Right cardiac atrium (tissue), 5 donors: Measurements from ENCODE around the gene CNGB1. TPM values are rescaled to one million over a fixed set of nuclear protein-coding genes. Genes with fewer than 3 reads are reported as not detected.
"Not testable (repeated sequence)": the region's sequence is repeated elsewhere in the genome, so short reads cannot be mapped to it uniquely, and the experiment has no call there.

Source experiments
- ATAC-seq, 2 donors: fragments of 200-7000 bp; cut with Tn5 transposase; one replicate each; pipeline versions ENCODE4 v1.8.0 to v1.9.1; 2020; ENCODE audit warnings: moderate library complexity in 2 of 2, mild to moderate bottlenecking in 1 of 2
- DNase-seq, 3 donors: peaks; one replicate each; pipeline ENCODE4 v3.0.0-alpha.2; 2020
- H3K27ac ChIP-seq: one replicate; pipeline ENCODE4 v1.5.1; 2013; ENCODE audit warnings: mild to moderate bottlenecking, low read length, control low read depth, moderate library complexity
- H3K27me3 ChIP-seq: one replicate; pipeline ENCODE4 v1.6.1; 2013; ENCODE audit not compliant: control insufficient read depth, insufficient read depth
- H3K4me1 ChIP-seq: one replicate; pipeline ENCODE4 v1.6.1; 2013; ENCODE audit warnings: low read length; ENCODE audit not compliant: control insufficient read depth, insufficient read depth
- H3K4me3 ChIP-seq: one replicate; pipeline ENCODE4 v1.5.1; 2013; ENCODE audit warnings: low read length, control low read depth
- H3K9me3 ChIP-seq: one replicate; pipeline ENCODE4 v1.6.1; 2013; ENCODE audit warnings: low read length; ENCODE audit not compliant: control insufficient read depth
- WGBS: extraction: QIAGEN DNeasy Blood & Tissue Kit; methylation state at CpG from one replicate; pipeline ENCODE4 v1.1.7; 2013; 5-methylcytosine and 5-hydroxymethylcytosine counted together
- intact Hi-C, 4 donors: fragments of 100-400 bp; cut with DNase I; formaldehyde crosslinking; loops; one replicate each; pipeline versions ENCODE4 v1.11.0 to v1.14.0; 2022 to 2023
- polyA plus RNA-seq: library from polyadenylated mRNA; stranded (reverse); fragments of 200-250 nt; gene quantifications from one replicate; pipeline ENCODE4 v1.2.3, GENCODE V29; 2013
- total RNA-seq, 4 donors: library from RNA; stranded (reverse); fragmentation: NEBNext Ultra II Directional; extraction: Animal tissue kit (Norgen Biotek cat#: 25700); gene quantifications; one replicate each; pipeline ENCODE4 v1.2.1, GENCODE V29; 2021
- donor health status: healthy with polysubstance abuse.
- donor health status: DM: no; HTN: yes; CAD: no.
- donor health status: DM: no; HTN: no; CAD: no.
- donor health status: DM: no; HTN: yes; CAD: no; lungs with severe emphysema.
- donor health status: DM: yes; HTN: yes; CAD: no.

CNGB1 gene
- total and polyA plus RNA-seq, 5 donors = not detected

- no peaks in the 10 kb centered on the region for H3K4me1 ChIP-seq
- H3K9me3 ChIP-seq = no peaks in the 10 kb centered on the region
- no peaks in the 10 kb centered on the region for H3K27me3 ChIP-seq
- DNase-seq (no peak), ATAC-seq (no peak)
- WGBS = 65% methylated on average over 4 of the region's 4 CpGs
- intact Hi-C loops = no loop called here
- no peak overlapping the region for H3K4me3 ChIP-seq
- no peak overlapping the region for H3K27ac ChIP-seq
Measured at GRCh38 chr16:57883480-57883879, 87.4 kb downstream of the CNGB1 start.

- H3K4me3 ChIP-seq = no peak overlapping the region
- no peaks in the 10 kb centered on the region for H3K4me1 ChIP-seq
- intact Hi-C loops = no loop called here
- 28% methylated on average over 7 of the region's 7 CpGs for WGBS
- ATAC-seq = no peak
- no peak overlapping the region for H3K27ac ChIP-seq
- no peaks in the 10 kb centered on the region for H3K9me3 ChIP-seq
- no peak for DNase-seq
- H3K27me3 ChIP-seq = no peaks in the 10 kb centered on the region
Measured at GRCh38 chr16:57882792-57883191, 88.1 kb downstream of the CNGB1 start.

- no peak overlapping the region for H3K4me3 ChIP-seq
- intact Hi-C loops = no loop called here
- ATAC-seq (no peak), DNase-seq (no peak)
- 65% methylated on average over 2 of the region's 2 CpGs for WGBS
- H3K9me3 ChIP-seq = no peaks in the 10 kb centered on the region
- no peaks in the 10 kb centered on the region for H3K4me1 ChIP-seq
- H3K27ac ChIP-seq = no peak overlapping the region
- H3K27me3 ChIP-seq = no peaks in the 10 kb centered on the region
Measured at GRCh38 chr16:57882206-57882605, 88.7 kb downstream of the CNGB1 start.

GRCh38 chr16:57878586-57878985, 92.3 kb downstream of the CNGB1 start:
- Histone ChIP-seq H3K4me1 (no peaks in the 10 kb centered on the region), H3K27me3 (no peaks in the 10 kb centered on the region), H3K9me3 (no peaks in the 10 kb centered on the region), H3K27ac (no peak overlapping the region), H3K4me3 (no peak overlapping the region)
- ATAC-seq (no peak), DNase-seq (no peak)
- 72% methylated on average over 3 of the region's 3 CpGs for WGBS
- intact Hi-C loops = no loop called here

DNA sequence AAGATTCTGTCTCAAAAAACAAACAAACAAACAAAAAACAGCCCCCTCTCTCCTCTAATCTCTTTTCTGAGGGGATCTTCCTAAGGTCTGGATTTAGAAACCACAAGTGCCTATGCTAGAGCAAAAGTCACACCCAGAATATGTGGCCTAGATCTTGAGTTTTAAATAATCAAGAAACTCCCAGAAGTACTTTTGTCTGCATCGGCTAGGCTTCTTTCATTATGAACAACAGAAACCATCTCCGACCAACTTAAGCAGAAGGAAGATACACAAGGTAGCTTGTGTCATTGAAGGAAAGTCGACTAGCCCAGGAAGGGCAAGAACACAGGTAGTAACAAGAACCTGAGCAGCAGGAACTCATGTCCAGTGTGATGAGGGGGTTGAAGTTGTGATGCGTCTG, 94.7 kb downstream of the CNGB1 start:
- intact Hi-C loops = no loop called here
- H3K27me3 ChIP-seq = no peaks in the 10 kb centered on the region
- no peaks in the 10 kb centered on the region for H3K9me3 ChIP-seq
- no peak overlapping the region for H3K27ac ChIP-seq
- no peak for DNase-seq
- H3K4me3 ChIP-seq = no peak overlapping the region
- 80% methylated on average over 4 of the region's 4 CpGs for WGBS
- H3K4me1 ChIP-seq = no peaks in the 10 kb centered on the region
- ATAC-seq = no peak

DNA sequence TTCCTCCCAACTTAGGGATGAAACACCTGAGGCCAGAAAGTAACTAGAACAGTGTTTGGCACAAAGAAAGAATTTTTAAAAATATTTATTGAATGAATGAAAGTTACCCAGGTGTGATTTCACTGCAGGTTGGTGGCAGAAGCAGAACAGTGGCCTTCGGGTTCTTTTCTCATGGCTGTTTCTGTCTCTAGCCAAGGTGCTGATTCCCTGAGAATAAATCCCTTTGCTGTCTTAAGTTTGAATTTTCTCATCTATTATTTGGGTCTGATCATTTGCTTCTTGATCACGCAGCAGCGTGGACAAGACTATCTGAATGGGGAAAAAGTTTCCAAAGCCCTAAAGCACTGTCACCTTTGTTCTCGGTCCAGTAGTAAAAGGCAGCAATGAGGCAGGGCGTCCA, 95.6 kb downstream of the CNGB1 start:
- no peaks in the 10 kb centered on the region for H3K4me1 ChIP-seq
- no peak overlapping the region for H3K4me3 ChIP-seq
- 73% methylated on average over 5 of the region's 5 CpGs for WGBS
- ATAC-seq (no peak), DNase-seq (no peak)
- H3K9me3 ChIP-seq = no peaks in the 10 kb centered on the region
- H3K27ac ChIP-seq = no peak overlapping the region
- no peaks in the 10 kb centered on the region for H3K27me3 ChIP-seq
- intact Hi-C loops = no loop called here

DNA sequence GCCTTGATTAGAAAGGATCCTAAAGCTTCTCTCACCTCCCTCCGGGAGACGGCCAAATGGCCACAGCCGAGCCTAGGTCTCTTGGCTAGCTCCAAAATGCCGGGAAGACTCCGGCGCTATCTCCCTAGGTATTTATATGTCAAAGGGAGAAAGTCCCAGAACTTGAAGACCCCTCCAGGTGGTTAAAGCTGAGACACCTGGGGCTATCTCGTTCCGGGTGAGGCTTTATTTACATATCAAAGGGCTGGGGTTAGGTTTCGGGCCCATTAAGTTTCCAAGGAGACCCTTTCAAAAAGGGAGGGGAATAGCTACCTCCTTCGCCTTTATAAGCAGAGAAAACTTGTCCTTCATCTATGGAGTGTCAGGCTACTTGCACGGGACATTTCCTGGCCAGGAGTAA, 97.7 kb downstream of the CNGB1 start:
- no peaks in the 10 kb centered on the region for H3K27me3 ChIP-seq
- H3K4me1 ChIP-seq = no peaks in the 10 kb centered on the region
- H3K27ac ChIP-seq = no peak overlapping the region
- intact Hi-C loops = no loop called here
- no peaks in the 10 kb centered on the region for H3K9me3 ChIP-seq
- WGBS = 18% methylated on average over 11 of the region's 11 CpGs
- H3K4me3 ChIP-seq = no peak overlapping the region
- DNase-seq = no peak
- ATAC-seq = no peak

DNA sequence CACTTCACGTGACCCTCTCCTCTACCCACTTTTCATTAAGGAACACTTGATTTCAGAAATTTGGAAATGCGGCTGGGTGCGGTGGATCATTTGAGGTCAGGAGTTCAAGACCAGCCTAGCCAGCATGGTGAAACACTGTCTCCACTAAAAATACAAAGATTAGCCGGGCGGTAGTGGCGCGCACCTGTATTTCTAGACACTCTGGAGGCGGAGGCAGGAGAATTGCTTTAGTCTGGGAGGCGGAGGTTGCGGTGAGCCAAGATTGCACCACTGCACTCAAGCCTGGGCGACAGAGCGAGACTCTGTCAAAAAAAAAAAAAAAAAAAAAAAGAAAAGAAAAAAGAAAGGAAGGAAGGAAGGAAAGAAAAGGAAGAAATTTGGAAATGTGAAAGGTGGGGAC, 98.2 kb downstream of the CNGB1 start:
- ATAC-seq, DNase-seq, H3K9me3 ChIP-seq, H3K27me3 ChIP-seq, H3K4me3 ChIP-seq, H3K4me1 ChIP-seq, intact Hi-C loops, H3K27ac ChIP-seq: not testable (repeated sequence)
- WGBS = 87% methylated on average over 12 of the region's 12 CpGs

GRCh38 chr16:57871456-57871855, 99.5 kb downstream of the CNGB1 start:
- DNase-seq (no peak), ATAC-seq (no peak)
- Histone ChIP-seq H3K4me1 (no peaks in the 10 kb centered on the region), H3K9me3 (no peaks in the 10 kb centered on the region), H3K4me3 (no peak overlapping the region), H3K27ac (no peak overlapping the region), H3K27me3 (no peaks in the 10 kb centered on the region)
- intact Hi-C loops = no loop called here
- WGBS = 86% methylated on average over 1 of the region's 1 CpG

DNA sequence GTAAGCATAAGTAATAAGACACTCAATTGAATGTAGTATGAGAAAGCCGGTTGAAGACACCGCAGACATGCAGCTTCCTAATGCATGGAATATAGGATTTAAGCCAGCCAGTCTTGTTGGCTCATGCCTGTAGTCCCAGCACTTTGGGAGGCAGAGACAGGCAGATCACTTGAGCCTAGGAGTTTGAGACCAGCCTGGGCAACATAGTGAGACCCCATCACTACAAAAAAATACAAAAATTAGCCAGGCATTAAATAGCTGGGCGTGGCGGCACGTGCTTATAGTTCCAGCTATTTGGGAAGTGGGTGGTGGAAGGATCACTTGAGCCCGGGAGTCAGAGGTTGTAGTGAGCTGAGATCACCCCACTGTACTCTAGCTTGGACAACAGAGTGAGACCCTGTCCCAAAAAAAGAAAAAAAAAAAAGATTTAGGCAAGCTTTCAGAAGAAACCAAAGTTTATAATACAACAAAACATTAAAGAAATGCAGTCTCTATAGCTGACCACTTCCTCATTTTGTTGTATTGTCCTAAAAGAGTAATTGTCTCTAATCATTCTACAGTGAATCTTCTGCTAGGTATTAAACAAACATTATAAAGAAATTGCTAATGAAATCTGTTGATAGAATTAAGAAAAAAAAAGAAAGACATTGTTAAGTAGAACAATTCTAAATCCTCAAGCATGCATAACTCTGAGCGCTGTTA, 100.0 kb downstream of the CNGB1 start:
- H3K27me3 ChIP-seq = no peaks in the 10 kb centered on the region
- intact Hi-C loops = no loop called here
- H3K4me1 ChIP-seq = no peaks in the 10 kb centered on the region
- no peaks in the 10 kb centered on the region for H3K9me3 ChIP-seq
- no peak for DNase-seq
- H3K4me3 ChIP-seq = no peak overlapping the region
- H3K27ac ChIP-seq = no peak overlapping the region
- no peak for ATAC-seq
- WGBS = 79% methylated on average over 7 of the region's 7 CpGs

DNA sequence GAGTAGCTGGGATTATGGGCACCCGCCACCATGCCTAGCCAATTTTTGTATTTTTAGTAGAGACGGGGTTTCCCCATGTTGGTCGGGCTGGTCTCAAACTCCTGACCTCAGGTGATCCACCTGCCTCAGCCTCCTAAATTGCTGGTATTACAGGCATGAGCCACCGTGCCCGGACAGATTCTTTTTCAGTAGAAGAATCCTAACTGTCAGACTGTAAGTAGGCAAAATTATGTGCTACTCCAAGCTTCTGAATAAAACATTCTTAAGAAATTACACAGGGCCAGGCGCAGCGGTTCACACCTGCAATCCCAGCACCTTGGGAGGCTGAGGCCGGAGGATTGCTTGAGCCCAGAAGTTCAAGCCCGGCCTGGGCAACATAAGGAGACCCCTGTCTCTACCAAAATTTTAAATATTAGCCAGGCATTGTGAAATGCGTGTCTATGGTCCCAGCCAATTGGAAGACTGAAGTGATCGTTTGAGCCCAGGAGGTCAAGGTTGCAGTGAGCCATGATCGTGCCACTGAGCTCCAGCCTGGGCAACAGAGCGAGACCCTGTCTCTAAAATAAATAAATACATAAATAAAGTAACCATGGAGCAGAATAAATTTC, 101.9 kb downstream of the CNGB1 start:
- no peak overlapping the region for H3K4me3 ChIP-seq
- no peaks in the 10 kb centered on the region for H3K4me1 ChIP-seq
- H3K27ac ChIP-seq = no peak overlapping the region
- no peak for ATAC-seq
- H3K27me3 ChIP-seq = no peaks in the 10 kb centered on the region
- 92% methylated on average over 13 of the region's 13 CpGs for WGBS
- no peaks in the 10 kb centered on the region for H3K9me3 ChIP-seq
- intact Hi-C loops = loop anchor here in 2 of 4 donors (10.0 kb wide), 1 partner anchor 74 kb away; no protein-coding TSS in a partner anchor
- no peak for DNase-seq
